ENCODE results near the gene KEL. TPM values are rescaled to one million over a fixed set of nuclear protein-coding genes. Genes with fewer than 3 reads are reported as not detected.

The KEL gene
- total and polyA plus RNA-seq, 12 donors, result 0.04 to 1.3 (median 0.37) TPM; not detected in 3

DNA sequence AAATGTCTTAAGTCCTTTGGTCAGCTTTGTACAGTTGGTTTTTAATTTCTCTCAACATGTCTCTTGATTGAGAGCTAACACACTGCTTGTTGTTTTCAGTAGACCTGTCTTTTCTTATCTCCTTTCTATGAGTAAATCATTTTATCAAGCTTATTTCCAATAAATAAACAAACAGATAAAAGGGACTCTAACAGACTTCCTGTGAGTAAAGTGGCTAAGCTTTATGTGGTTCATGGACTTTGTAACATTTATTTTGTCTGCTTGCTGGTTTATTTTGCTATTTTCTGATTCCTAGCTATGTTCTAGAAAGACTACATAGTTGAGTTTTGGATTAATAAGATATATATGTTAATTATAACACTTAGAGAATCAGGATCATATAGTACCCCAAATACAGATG lies 37.6 kb upstream of the KEL start:
- peaks cover 0 to 15% (median 0%) of the 10 kb centered on the region in 11 donors for H3K9me3 ChIP-seq
- peaks cover 0 to 4% (median 0%) of the 10 kb centered on the region in 7 donors for H3K27me3 ChIP-seq

DNA sequence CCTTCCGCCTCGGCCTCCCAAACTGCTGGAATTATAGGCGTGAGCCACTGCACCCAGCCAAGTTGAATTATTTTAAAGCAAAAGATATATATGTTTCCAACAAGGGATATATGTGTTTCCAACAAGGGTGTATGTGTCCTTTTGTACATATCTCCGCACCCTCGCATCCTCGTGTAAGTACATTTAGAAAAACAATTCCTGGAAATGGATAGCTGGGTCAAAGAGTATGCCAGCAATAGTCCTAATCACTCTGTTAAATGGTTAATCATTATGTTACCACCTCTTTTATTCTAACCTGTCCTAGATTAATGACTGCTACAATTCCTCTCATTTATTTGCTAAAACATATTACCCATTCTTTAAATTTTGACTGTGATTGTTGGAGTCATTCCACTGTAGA lies 36.8 kb upstream of the KEL start:
- ATAC-seq (no peak), DNase-seq (no peak)
- no peak overlapping the region for H3K4me3 ChIP-seq
- peaks cover 0 to 3% (median 0%) of the 10 kb centered on the region in 7 donors for H3K27me3 ChIP-seq
- TF ChIP-seq, protein P1, sequence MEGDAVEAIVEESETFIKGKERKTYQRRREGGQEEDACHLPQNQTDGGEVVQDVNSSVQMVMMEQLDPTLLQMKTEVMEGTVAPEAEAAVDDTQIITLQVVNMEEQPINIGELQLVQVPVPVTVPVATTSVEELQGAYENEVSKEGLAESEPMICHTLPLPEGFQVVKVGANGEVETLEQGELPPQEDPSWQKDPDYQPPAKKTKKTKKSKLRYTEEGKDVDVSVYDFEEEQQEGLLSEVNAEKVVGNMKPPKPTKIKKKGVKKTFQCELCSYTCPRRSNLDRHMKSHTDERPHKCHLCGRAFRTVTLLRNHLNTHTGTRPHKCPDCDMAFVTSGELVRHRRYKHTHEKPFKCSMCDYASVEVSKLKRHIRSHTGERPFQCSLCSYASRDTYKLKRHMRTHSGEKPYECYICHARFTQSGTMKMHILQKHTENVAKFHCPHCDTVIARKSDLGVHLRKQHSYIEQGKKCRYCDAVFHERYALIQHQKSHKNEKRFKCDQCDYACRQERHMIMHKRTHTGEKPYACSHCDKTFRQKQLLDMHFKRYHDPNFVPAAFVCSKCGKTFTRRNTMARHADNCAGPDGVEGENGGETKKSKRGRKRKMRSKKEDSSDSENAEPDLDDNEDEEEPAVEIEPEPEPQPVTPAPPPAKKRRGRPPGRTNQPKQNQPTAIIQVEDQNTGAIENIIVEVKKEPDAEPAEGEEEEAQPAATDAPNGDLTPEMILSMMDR (IDR thresholded peaks at IDR 0.05), result no peak
- intact Hi-C loops (cut with DNase I), result loop anchor here in 1 of 10 donors (10.0 kb wide), 1 partner anchor 114 kb away; the partner anchor contains the start of gene TRPV6
- H3K36me3 ChIP-seq, result no peaks in the 10 kb centered on the region
- H3K4me1 ChIP-seq, result peaks cover 0 to 6% (median 0%) of the 10 kb centered on the region in 9 donors
- peaks cover 0 to 15% (median 0%) of the 10 kb centered on the region in 11 donors for H3K9me3 ChIP-seq
- no peak overlapping the region for H3K27ac ChIP-seq
- WGBS, 2 donors, result 80 to 81% methylated on average over 6 of the region's 6 CpGs

More for the DNA sequence above, 37.6 kb upstream of the KEL start:
- intact Hi-C loops (cut with DNase I), result loop anchor here in 7 of 10 donors (5.0 to 10.0 kb wide), 6 partner anchors 115 to 375 kb away; partner anchors contain the start of genes EPHB6 (in 3 of the 7) and TRPV6 (in 1 of the 7)
- no peak for ATAC-seq
- Histone ChIP-seq H3K4me1 (peaks cover 0 to 6% (median 0%) of the 10 kb centered on the region in 9 donors), H3K4me3 (no peak overlapping the region), H3K27ac (no peak overlapping the region), H3K36me3 (no peaks in the 10 kb centered on the region)
- TF ChIP-seq, protein P1 (IDR thresholded peaks at IDR 0.05), result no peak
- no peak for DNase-seq

DNA sequence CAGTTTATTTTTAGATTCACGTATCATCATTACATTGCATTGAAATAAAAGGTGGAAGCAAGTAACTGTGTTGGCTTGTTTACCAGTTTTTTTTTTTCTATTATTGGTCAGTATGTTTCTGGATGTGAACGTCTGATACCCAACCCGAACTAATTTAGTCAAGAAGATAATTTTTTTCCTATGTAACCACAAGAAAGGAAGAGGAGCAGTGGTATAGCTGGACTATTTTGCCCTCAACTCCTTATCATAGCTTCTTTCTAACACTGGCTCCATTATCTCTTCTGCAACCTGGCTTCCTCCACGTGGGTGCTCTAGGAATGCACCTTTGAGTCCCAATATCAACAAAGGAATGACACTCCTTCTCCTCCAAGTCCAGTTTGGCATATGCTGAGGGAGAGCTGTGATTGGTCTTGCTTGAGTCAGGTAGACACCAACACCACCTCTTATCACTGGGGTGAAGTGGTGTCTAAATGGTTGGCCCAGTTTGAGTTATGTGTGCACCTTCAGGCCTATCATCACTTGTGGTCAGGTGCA lies 35.4 kb upstream of the KEL start:
- TF ChIP-seq, protein P1 (IDR thresholded peaks at IDR 0.05), result no peak
- intact Hi-C loops (cut with DNase I), result loop anchor here in 1 of 10 donors (10.0 kb wide), 1 partner anchor 113 kb away; the partner anchor contains the start of gene TRPV6
- DNase-seq, result no peak
- Histone ChIP-seq H3K27ac (no peak overlapping the region), H3K4me3 (no peak overlapping the region), H3K36me3 (no peaks in the 10 kb centered on the region), H3K4me1 (no peaks in the 10 kb centered on the region), H3K27me3 (no peaks in the 10 kb centered on the region), H3K9me3 (peaks cover 0 to 21% (median 0%) of the 10 kb centered on the region in 11 donors)
- 52 to 55% methylated on average over 4 of the region's 4 CpGs for WGBS, 2 donors
- ATAC-seq, result no peak

DNA sequence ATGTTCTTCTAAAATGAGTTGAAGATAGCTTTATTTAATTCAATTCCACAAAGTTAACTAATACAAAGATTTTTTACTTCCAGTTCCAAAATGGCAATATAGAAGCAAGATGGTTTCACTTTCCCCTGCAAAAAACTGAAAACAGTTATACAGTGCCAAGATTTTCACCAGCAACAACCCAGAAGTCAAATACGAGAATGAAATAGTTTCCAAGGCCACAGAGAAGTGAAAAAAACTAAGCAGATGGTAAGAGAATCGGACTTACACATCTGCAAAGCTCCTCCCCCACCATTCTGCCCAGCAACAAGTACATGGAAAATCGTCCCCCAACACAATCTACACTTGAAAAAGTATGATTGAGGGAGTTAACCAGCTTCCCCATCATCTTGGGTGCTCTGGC lies 30.3 kb upstream of the KEL start:
- intact Hi-C loops (cut with DNase I), result loop anchor here in 1 of 10 donors (10.0 kb wide), 1 partner anchor 108 kb away; the partner anchor contains the start of gene TRPV6
- Histone ChIP-seq H3K9me3 (peaks cover 0 to 8% (median 0%) of the 10 kb centered on the region in 11 donors), H3K4me3 (no peak overlapping the region), H3K27ac (no peak overlapping the region), H3K36me3 (no peaks in the 10 kb centered on the region), H3K27me3 (no peaks in the 10 kb centered on the region), H3K4me1 (no peaks in the 10 kb centered on the region)
- no peak for DNase-seq
- whole genome bisulfite sequencing, 2 donors, result 30 to 45% methylated on average over 3 of the region's 3 CpGs
- TF ChIP-seq, protein P1 (IDR thresholded peaks at IDR 0.05), result no peak
- ATAC-seq, result no peak

Measured in heart right ventricle (tissue), 16 donors.